ENCODE results near the gene CSNK1G2. TPM values are rescaled to one million over a fixed set of nuclear protein-coding genes. Genes with fewer than 3 reads are reported as not detected.

CSNK1G2 gene

GRCh38 chr19:2022289-2022688, 81.3 kb downstream of the CSNK1G2 start:
- Histone ChIP-seq H3K4ac (ENCODE audit: low read depth, low read length) (no peak overlapping the region), H4K5ac (ENCODE audit: low read length) (no peak overlapping the region), H3K27me3 (ENCODE audit: insufficient read depth, low read length, poor library complexity) (no peaks in the 10 kb centered on the region), H2BK5ac (ENCODE audit: low read length) (no peak overlapping the region), H2BK15ac (replicated peaks; ENCODE audit: low read depth) (no peak overlapping the region), H3K9ac (ENCODE audit: low read length) (no peak overlapping the region), H3K56ac (ENCODE audit: low read length) (no peak overlapping the region), H3K27ac (ENCODE audit: low read depth, low read length) (no peak overlapping the region), H2AK5ac (ENCODE audit: low read length) (no peak overlapping the region), H3K18ac (ENCODE audit: low read length) (no peak overlapping the region), H3K23ac (ENCODE audit: low read length) (no peak overlapping the region), H2BK120ac (ENCODE audit: low read depth, low read length) (no peak overlapping the region), H3K36me3 (ENCODE audit: control insufficient read depth, insufficient read depth, low read length) (no peaks in the 10 kb centered on the region), H4K8ac (ENCODE audit: low read depth, low read length) (no peak overlapping the region), H3K4me1 (ENCODE audit: control insufficient read depth, low read depth, low read length) (no peaks in the 10 kb centered on the region), H3K4me3 (ENCODE audit: low read length) (no peak overlapping the region), H3K79me1 (ENCODE audit: low read length) (no peaks in the 10 kb centered on the region), H3K79me2 (ENCODE audit: control insufficient read depth, insufficient read depth, low read length) (no peaks in the 10 kb centered on the region), H3K4me2 (ENCODE audit: low read length) (no peak overlapping the region)
- no peak for DNase-seq
- WGBS (ENCODE audit: extremely low coverage, insufficient coverage, low lambda C conversion rate), result no CpG with 5 or more reads among the region's 2 CpGs

- no peak for DNase-seq
- Histone ChIP-seq H3K27ac (ENCODE audit: low read depth, low read length) (no peak overlapping the region), H3K18ac (ENCODE audit: low read length) (no peak overlapping the region), H3K4ac (ENCODE audit: low read depth, low read length) (no peak overlapping the region), H3K56ac (ENCODE audit: low read length) (no peak overlapping the region), H2BK15ac (replicated peaks; ENCODE audit: low read depth) (no peak overlapping the region), H2AK5ac (ENCODE audit: low read length) (no peak overlapping the region), H4K5ac (ENCODE audit: low read length) (no peak overlapping the region), H3K27me3 (ENCODE audit: insufficient read depth, low read length, poor library complexity) (no peaks in the 10 kb centered on the region), H2BK5ac (ENCODE audit: low read length) (no peak overlapping the region), H3K23ac (ENCODE audit: low read length) (no peak overlapping the region), H3K36me3 (ENCODE audit: control insufficient read depth, insufficient read depth, low read length) (no peaks in the 10 kb centered on the region), H2BK120ac (ENCODE audit: low read depth, low read length) (no peak overlapping the region), H3K4me3 (ENCODE audit: low read length) (no peak overlapping the region), H3K4me1 (ENCODE audit: control insufficient read depth, low read depth, low read length) (no peaks in the 10 kb centered on the region), H3K79me1 (ENCODE audit: low read length) (no peaks in the 10 kb centered on the region), H3K9ac (ENCODE audit: low read length) (no peak overlapping the region), H4K8ac (ENCODE audit: low read depth, low read length) (no peak overlapping the region), H3K4me2 (ENCODE audit: low read length) (no peak overlapping the region), H3K79me2 (ENCODE audit: control insufficient read depth, insufficient read depth, low read length) (no peaks in the 10 kb centered on the region)
- WGBS (ENCODE audit: extremely low coverage, insufficient coverage, low lambda C conversion rate), result no CpG with 5 or more reads among the region's 10 CpGs
Observed at GRCh38 chr19:2026770-2027169, 85.8 kb downstream of the CSNK1G2 start.

GRCh38 chr19:2027361-2027760, 86.4 kb downstream of the CSNK1G2 start:
- no CpG with 5 or more reads among the region's 9 CpGs for WGBS (ENCODE audit: extremely low coverage, insufficient coverage, low lambda C conversion rate)
- DNase-seq, result no peak
- no peak overlapping the region for H3K4me3 ChIP-seq (ENCODE audit: low read length)

More at GRCh38 chr19:2027361-2027760, 86.4 kb downstream of the CSNK1G2 start:
- Histone ChIP-seq H3K36me3 (ENCODE audit: control insufficient read depth, insufficient read depth, low read length) (no peaks in the 10 kb centered on the region), H3K23ac (ENCODE audit: low read length) (no peak overlapping the region), H2AK5ac (ENCODE audit: low read length) (no peak overlapping the region), H3K79me1 (ENCODE audit: low read length) (no peaks in the 10 kb centered on the region), H3K4me1 (ENCODE audit: control insufficient read depth, low read depth, low read length) (no peaks in the 10 kb centered on the region), H3K4me2 (ENCODE audit: low read length) (no peak overlapping the region), H2BK120ac (ENCODE audit: low read depth, low read length) (no peak overlapping the region), H4K8ac (ENCODE audit: low read depth, low read length) (no peak overlapping the region), H4K5ac (ENCODE audit: low read length) (no peak overlapping the region), H3K9ac (ENCODE audit: low read length) (no peak overlapping the region), H3K56ac (ENCODE audit: low read length) (no peak overlapping the region), H3K18ac (ENCODE audit: low read length) (no peak overlapping the region), H3K4ac (ENCODE audit: low read depth, low read length) (no peak overlapping the region), H3K27ac (ENCODE audit: low read depth, low read length) (no peak overlapping the region), H3K27me3 (ENCODE audit: insufficient read depth, low read length, poor library complexity) (no peaks in the 10 kb centered on the region), H3K79me2 (ENCODE audit: control insufficient read depth, insufficient read depth, low read length) (no peaks in the 10 kb centered on the region), H2BK5ac (ENCODE audit: low read length) (no peak overlapping the region), H2BK15ac (replicated peaks; ENCODE audit: low read depth) (no peak overlapping the region)

Small RNAs within 50 kb of the gene (small RNA-seq; reads per million reads assigned to genes)
- not detected for gene AC007136.1 (ENCODE audit: insufficient read depth)
